ENCODE data around the gene PMPCA. TPM values are rescaled to one million over a fixed set of nuclear protein-coding genes. Genes with fewer than 3 reads are reported as not detected.

The PMPCA gene
- total and polyA plus RNA-seq, 2 of the 8 experiments (the other 6 are each of a cell fraction or from before 2014, with no cell fraction given): 60.0 to 88.2 TPM

DNA sequence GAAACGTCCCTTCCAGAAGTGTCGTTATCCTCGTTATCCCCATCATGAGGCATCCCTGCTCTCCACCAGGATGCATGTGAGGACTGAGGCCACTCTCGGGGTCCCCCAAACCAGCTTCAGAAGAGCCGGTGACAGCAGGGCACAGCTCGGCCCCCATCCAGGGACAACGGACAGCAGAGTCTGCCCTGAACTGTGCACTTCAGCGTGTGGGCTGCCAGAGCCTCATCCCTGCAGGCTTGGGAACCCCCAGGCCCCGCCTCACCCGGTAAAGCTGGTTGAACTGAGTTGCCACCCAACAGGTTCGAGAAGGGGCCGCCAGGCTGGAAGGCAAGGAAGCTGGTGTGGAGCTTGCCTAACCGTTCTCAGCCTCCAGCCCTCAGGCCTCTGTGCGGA lies 36.3 kb upstream of the PMPCA start:
- POLR2A ChIA-PET (ENCODE audit: partially characterized antibody): interaction anchor here (0.9 to 7.2 kb wide), 16 partner anchors 8 to 130 kb away, joined by 3 to 43 read pairs (median 6); partner anchors contain the start of genes DNLZ and SNAPC4
- Histone ChIP-seq H3K23ac (ENCODE audit: insufficient read length) (no peak overlapping the region), H3K4me2 (ENCODE audit: insufficient read depth in 1 of 2, low read depth in 2 of 2, low read length in 2 of 2) (no peak overlapping the region), H4K5ac (ENCODE audit: insufficient read length, low read depth, low read length) (no peak overlapping the region), H3K36me3 (ENCODE audit: control insufficient read depth in 2 of 4, insufficient read depth in 4 of 4, low read length in 3 of 4) (peaks cover 0 to 11% (median under 1%) of the 10 kb centered on the region in 4 experiments; a peak in 5 of 8 replicates), H3K79me1 (ENCODE audit: low read depth, low read length) (no peaks in the 10 kb centered on the region), H2BK120ac (replicated peaks; ENCODE audit: low read depth, low read length) (no peak overlapping the region), H3K4me1 (replicated peaks in 1 of 4; ENCODE audit: control insufficient read depth in 3 of 4, insufficient read depth in 4 of 4, low read length in 3 of 4) (no peaks in the 10 kb centered on the region), H2AFZ (ENCODE audit: low read length) (no peak overlapping the region), H4K91ac (replicated peaks; ENCODE audit: insufficient read length, low read length) (no peak overlapping the region), H3K56ac (replicated peaks; ENCODE audit: insufficient read length, low read depth, low read length) (no peak overlapping the region), H3K79me2 (ENCODE audit: control insufficient read depth in 1 of 2, insufficient read depth in 2 of 2, low read length in 2 of 2) (no peaks in the 10 kb centered on the region), H3K9me3 (ENCODE audit: insufficient read depth in 2 of 2, low read depth in 1 of 2, low read length in 1 of 2) (no peaks in the 10 kb centered on the region), H2BK5ac (ENCODE audit: low read depth, low read length) (no peak overlapping the region; the same call in 1 of the 2 replicates), H3K27me3 (replicated peaks in 1 of 4; ENCODE audit: control insufficient read depth in 3 of 4, extremely low read depth in 1 of 4, insufficient read depth in 3 of 4, low read length in 3 of 4) (no peaks in the 10 kb centered on the region), H2AK5ac (ENCODE audit: low read depth, low read length) (no peak overlapping the region), H3K4me3 (ENCODE audit: extremely low read depth in 1 of 4, insufficient read depth in 2 of 4, low read depth in 3 of 4, low read length in 4 of 4) (no peak overlapping the region), H3K23me2 (ENCODE audit: low read depth, low read length) (no peaks in the 10 kb centered on the region), H3K4ac (replicated peaks; ENCODE audit: insufficient read length, low read depth, low read length) (no peak overlapping the region), H3K27ac (ENCODE audit: low read depth, low read length) (no peak overlapping the region), H2BK15ac (ENCODE audit: low read length) (no peak overlapping the region), H3K9ac (replicated peaks in 1 of 4; ENCODE audit: extremely low read depth in 1 of 4, low read depth in 3 of 4, low read length in 3 of 4) (no peak overlapping the region), H3K14ac (ENCODE audit: insufficient read length) (no peak overlapping the region), H4K8ac (ENCODE audit: extremely low read depth, insufficient read depth, low read length) (no peak overlapping the region), H2BK20ac (ENCODE audit: low read length) (no peak overlapping the region), H2BK12ac (ENCODE audit: low read depth, low read length) (no peak overlapping the region), H4K20me1 (replicated peaks in 1 of 2; ENCODE audit: control insufficient read depth in 1 of 2, insufficient read depth in 2 of 2, low read length in 2 of 2) (peaks cover 5 to 8% of the 10 kb centered on the region in 2 experiments), H3K18ac (ENCODE audit: extremely low read depth, low read length) (no peak overlapping the region)
- WGBS, 2 experiments (ENCODE audit: extremely low coverage in 1 of 2, insufficient coverage in 1 of 2, insufficient read length in 1 of 2, insufficient replicate concordance in 2 of 2, low coverage in 1 of 2, low lambda C conversion rate in 2 of 2, missing lambda C conversion rate in 1 of 2): 98% methylated on average over 12 of the region's 14 CpGs; no CpG with 5 or more reads in 1 of the 2 experiments
- TF ChIP-seq GABPA (IDR thresholded peaks at IDR 0.05; ENCODE audit: borderline replicate concordance, insufficient read depth, low read length) (no peak), PHF8 (conservative IDR thresholded peaks at IDR 0.05; ENCODE audit: low read depth, low read length) (no peak), SIX5 (IDR thresholded peaks at IDR 0.05; ENCODE audit: low read depth, low read length) (no peak), CHD1 (IDR thresholded peaks at IDR 0.05; ENCODE audit: low read depth, low read length) (no peak), SP2 (IDR thresholded peaks at IDR 0.05; ENCODE audit: low read length) (no peak), CBX8 (IDR thresholded peaks at IDR 0.05; ENCODE audit: borderline replicate concordance, low read depth, low read length) (no peak), POLR2A (IDR thresholded peaks at IDR 0.05; ENCODE audit: control extremely low read depth in 1 of 2, low read depth in 2 of 2, low read length in 2 of 2) (no peak), TCF12 (IDR thresholded peaks at IDR 0.05; ENCODE audit: low read depth, low read length) (no peak), BACH1 (IDR thresholded peaks at IDR 0.05; ENCODE audit: low read length) (no peak), NRF1 (IDR thresholded peaks at IDR 0.05; ENCODE audit: low read depth, low read length) (no peak), KDM4A (IDR thresholded peaks at IDR 0.05; ENCODE audit: low read depth, low read length, severe bottlenecking) (no peak)
- TF ChIP-seq, protein P1, sequence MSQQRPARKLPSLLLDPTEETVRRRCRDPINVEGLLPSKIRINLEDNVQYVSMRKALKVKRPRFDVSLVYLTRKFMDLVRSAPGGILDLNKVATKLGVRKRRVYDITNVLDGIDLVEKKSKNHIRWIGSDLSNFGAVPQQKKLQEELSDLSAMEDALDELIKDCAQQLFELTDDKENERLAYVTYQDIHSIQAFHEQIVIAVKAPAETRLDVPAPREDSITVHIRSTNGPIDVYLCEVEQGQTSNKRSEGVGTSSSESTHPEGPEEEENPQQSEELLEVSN (IDR thresholded peaks at IDR 0.05): no peak
- TF ChIP-seq, protein P2, sequence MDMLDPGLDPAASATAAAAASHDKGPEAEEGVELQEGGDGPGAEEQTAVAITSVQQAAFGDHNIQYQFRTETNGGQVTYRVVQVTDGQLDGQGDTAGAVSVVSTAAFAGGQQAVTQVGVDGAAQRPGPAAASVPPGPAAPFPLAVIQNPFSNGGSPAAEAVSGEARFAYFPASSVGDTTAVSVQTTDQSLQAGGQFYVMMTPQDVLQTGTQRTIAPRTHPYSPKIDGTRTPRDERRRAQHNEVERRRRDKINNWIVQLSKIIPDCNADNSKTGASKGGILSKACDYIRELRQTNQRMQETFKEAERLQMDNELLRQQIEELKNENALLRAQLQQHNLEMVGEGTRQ (IDR thresholded peaks at IDR 0.05; ENCODE audit: low read length): no peak
- FAIRE-seq (no peak), DNase-seq (ENCODE audit: low read depth in 1 of 2, low spot score in 2 of 2) (no peak)
- CTCF ChIA-PET (ENCODE audit: partially characterized antibody): interaction anchor here (0.6 to 1.9 kb wide), 13 partner anchors 8 to 361 kb away, joined by 3 to 8 read pairs (median 3); partner anchors contain the start of gene DNLZ

All from H1 (cell line).